HG02970 (cell line): Measurements from ENCODE around the gene CSTB.

Experiments used
- ATAC-seq: cut with Tn5 transposase; IDR thresholded peaks from one replicate; pipeline ENCODE4 v1.9.1; 2021; ENCODE audit warnings: mild to moderate bottlenecking, moderate library complexity, moderate number of reproducible peaks; ENCODE audit not compliant: unreplicated experiment, low FRiP score

CSTB gene

DNA sequence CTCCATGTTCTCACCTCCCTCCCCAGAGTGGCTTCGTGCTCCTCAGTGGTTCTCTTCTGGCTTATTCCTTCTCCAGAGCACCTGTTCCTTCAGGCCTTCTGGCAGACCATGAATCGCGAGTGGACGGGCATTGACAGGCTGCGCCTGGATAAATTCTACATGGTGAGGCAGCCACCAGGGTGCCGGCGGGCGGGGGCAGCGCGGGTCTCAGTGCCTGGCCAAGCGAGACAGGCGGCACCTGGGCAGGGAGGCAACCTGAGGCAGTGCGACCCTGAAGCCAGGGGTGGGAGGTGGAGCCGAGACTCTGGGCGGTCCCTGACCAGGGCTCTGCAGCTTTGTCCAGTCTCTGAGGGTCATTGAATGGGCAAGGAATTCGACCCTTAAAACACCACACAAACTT is 17.1 kb upstream of the CSTB start:
- ATAC-seq = no peak

DNA sequence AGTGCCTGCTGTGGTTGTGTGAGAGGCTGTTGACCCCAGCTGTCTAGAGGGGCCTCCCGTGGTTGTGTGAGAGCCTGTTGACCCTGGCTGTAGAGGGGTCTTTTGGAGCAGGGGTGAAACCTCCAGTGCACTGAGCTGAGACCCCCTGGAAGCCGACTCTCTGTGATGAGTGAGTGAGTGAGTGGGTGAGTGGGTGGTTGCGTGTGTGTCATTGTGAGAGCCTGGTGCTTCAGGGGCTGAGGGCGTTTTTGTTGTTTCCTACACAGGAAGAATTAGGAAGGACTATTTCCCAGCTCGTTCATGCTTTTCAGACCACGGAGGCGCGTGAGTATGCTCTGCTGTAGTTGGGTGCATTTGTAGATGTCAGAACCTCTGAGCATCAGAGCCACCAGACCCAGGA is 16.3 kb upstream of the CSTB start:
- ATAC-seq = no peak

DNA sequence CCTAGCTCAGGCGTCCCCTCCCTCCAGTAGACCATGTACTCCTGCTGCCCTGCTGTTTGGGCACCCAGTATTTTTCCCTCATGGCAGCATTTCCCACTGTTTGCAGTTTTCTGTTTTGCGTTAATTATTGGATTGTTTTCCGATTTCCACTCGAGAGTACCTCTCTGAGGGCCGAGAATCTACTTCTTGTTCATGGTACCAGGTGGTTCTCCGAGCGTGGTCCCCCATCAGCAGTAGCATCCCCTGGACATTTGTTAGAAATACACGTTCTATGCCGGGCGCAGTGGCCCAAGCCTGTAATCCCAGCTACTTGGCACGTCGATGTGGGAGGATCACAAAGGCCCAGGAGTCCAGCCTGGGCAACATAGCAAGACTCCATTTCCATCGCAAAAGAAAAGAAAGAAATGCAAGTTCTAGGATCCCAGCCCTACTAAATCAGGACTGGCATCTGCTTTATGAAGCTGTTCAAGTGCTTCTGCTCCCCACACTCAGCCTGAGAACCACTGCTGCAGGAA is 14.0 kb upstream of the CSTB start:
- no peak for ATAC-seq

DNA sequence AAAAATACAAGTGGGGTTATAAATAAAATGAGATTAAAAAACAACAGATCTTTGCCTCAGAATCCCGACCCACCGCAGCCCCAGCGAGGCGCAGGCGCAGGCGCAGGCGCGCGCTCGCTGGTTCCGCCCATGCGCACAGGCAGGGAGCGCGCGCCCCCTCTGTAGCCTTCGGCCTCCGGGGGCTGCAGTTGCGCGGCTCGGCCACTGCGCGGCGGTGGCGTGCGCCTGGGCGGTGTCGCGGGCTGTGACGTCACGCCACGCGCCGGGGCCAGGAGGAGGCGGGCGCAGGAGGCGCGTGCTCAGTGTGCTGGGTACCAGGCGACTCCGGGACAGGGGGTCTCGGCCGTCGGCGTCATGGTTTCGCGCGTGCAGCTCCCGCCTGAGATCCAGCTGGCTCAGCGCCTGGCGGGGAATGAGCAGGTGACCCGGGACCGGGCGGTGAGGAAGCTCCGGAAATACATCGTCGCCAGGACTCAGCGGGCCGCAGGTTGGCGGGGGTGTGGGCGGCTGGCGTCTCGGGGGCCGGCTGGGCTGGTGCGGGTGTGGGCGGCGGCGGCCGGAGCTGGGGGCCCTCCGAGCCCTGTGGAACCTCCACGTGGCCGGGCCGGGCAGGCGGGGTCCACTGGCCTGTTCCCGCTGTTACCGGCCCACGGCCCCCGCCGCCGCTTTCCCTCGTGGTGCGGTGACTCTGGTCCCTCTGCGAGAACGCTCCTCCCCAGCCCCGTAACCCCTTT is 13.3 kb upstream of the CSTB start, which contains the start of gene RRP1:
TSS of gene RRP1 (plus strand) at position 302 of the 734 bp plus-strand sequence. CDS start at position 355, 53 bp downstream.
- peak; percentile 92 for ATAC-seq

DNA sequence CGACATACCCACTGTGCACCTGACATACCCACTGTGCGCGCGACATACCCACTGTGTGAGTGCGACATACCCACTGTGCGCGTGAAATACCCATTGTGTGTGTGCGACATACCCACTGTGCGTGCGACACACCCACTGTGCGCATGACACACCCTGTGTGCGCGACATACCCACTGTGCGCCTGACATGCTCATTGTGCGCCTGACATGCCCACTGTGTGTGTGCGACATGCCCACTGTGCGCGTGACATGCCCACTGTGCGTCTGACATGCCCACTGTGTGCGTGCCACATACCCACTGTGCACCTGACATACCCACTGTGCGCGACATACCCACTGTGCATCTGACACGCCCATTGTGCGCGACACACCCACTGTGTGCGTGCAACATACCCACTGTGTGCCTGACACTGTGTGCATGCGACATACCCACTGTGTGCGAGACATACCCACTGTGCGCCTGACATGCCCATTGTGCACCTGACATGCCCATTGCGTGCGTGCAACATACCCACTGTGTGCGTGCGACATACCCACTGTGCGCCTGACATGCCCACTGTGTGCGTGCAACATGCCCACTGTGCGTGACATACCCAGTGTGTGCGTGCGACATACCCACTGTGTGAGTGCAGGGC is 10.8 kb upstream of the CSTB start:
- no peak for ATAC-seq

DNA sequence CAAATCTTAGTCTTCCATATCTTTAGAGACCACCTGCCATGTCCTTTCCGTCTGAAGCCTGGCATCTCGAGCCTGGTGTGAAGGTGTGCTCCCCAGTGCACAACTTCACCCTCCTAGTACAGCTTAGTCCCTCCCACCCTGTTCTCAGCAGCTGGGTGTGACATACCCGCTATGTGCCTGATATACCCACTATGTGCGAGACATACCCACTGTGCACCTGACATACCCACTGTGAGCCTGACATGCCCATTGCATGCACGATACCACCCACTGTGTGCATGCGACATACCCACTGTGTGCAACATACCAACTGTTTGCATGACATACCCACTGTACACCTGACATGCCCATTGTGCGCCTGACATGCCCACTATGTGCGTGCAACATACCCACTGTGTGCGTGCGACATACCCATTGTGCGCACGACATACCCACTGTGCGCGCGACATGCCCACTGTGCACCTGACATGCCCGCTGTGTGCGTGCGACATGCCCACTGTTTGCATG is 10.2 kb upstream of the CSTB start:
- ATAC-seq = no peak

DNA sequence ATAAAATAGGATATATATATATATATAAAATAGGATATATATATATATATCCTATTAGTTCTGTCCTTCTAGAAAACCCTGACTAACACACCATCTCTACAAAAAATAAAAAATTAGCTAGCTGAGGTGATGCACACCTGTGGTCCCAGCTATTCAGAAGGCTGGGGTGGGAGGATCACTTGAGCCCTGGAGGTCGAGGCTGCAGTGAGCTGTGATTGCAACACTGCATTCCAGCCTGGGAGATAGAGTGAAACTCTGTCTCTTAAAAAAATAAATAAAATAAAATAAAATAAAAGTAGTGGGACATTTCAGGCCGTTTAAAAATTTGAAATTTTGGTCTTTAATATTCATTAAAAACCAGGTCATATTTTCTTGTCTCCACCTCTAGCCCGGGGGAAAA is 9.0 kb upstream of the CSTB start:
- ATAC-seq = no peak

DNA sequence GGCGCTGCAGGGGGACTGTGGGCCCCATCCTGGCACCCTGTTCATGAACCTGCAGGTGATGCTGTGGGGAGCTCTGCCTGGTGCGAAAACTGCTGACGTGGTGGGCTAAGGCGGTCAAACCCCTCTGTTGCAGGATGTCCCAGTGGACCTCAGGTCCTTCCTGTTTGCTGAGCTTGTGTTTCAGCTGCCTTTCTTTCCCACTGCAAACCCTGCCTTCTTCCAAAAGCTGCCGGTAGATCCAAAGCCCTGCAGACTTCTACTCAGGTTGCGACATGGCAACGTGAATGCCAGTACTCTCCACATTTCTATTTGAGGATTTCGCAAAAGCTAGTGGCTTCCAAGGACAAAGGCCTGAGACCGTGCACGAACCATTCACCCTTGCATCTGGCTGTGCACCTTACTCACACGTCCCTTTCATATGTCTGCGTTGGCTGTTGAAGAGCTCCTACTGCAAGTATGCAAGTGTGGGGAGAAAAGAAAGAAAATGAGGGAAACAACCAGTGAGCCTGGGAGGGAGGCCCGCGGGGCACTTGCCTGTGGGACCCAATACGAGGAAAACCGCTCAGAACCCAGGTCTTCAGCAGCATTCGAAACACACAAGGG is 7.1 kb upstream of the CSTB start:
- ATAC-seq = no peak

DNA sequence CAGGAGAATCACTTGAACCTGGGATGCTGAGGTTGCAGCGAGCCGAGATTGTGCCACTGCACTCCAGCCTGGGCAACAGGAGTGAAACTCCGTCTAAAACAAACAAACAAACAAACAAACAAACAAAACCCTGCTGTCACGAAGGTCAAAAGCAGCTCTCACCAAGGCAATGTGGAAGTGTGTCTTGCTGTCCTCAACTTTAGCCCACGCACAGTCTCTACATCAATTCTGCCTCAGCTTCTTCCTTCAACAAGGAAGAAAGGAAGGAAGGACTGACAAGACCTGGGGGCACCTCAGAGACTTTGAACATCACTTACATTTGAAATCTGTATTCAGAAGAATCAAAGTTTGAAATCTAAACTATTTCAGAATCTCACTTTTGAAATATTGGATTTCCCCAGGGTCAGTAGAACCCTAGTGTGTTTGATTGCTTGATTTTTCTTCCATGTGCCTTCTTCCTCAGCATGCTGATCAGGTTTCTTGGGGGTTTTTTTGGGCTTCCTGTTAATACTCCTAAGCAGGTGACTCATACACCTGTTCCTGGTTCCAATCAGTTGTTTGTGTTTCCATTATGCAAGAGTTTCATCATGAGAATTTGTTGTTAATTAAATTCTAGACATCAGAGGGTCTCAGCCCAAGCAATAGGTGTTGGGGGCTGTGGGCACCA is 6.5 kb upstream of the CSTB start:
- no peak for ATAC-seq

DNA sequence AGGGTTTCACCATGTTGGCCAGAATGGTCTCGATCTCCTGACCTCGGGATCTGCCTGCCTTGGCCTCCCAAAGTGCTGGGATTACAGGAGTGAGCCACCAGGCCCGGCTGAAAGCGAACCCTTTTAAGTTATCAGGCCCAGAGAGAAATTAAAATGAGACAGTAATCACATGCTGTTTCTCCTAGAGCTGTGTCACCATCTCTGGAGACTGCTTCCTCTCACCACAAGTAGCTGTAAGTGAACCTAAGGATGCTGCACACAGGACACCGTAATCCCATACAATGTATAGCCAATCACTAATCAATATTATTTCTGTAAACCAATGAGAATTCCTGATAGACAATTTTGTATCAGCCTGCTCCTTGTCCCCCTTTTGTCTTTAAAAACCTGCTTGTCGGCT is 5.7 kb upstream of the CSTB start:
- ATAC-seq = no peak

DNA sequence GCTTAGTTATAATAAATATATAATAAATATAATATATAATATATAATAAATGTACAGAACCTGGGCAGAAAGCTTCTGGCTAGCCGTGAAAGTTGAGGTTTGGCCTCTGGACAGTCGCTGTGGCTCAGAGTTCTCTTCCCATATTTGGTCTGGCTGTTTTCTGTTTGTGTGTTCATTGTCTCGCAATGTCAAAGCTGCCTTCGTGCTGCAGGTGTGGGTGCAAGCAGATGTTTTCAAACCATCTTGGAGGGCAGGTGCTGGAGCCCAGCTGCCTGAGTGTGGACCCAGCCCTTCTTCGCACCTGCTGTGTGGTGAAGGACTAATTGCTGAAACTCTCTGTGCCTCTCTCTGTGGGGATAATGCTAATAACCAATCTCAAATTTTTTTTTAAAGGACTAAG is 3.6 kb upstream of the CSTB start:
- ATAC-seq = no peak

DNA sequence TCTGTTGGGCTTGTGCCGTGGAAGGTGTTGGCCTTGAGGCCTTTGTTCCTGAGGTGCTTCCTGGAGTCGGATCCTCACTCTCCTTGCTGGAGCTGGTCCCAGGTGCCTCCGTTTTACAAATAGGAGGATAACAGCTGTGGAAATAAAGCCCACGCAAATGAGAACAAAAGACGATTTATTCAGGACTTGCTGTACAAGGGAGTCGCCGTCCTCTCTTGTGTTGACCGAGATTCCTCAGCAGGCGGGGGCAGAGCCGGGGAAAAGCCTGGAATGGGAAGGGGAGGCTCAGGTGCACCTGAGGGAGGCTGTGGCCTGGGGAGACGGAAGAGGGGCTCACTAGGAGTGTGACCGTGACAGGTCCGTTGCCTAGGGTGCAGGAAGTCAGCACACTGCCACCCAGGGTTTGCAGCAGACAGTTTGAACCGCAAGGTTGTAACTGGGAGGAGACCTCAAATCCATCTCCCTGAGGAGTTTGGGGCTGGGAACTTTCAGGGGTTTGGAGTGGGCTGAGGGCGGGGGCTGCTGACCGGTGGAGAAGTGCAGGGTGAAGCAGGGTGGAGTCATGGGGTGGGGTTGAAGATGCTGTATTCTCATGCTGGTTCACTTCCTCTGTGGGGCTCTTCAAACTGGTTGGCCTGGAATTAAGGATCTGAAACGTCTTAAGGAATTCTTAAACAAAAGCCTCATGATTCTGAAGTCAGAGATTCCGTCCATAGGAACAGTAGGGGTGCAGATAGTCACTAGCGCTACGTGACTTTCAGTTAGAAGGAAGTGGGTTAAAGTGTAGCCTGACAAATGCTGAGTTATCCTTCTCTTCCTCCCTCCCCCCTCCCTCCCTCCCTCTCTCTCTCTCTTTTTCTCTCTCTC is 2.6 kb upstream of the CSTB start:
- no peak for ATAC-seq

DNA sequence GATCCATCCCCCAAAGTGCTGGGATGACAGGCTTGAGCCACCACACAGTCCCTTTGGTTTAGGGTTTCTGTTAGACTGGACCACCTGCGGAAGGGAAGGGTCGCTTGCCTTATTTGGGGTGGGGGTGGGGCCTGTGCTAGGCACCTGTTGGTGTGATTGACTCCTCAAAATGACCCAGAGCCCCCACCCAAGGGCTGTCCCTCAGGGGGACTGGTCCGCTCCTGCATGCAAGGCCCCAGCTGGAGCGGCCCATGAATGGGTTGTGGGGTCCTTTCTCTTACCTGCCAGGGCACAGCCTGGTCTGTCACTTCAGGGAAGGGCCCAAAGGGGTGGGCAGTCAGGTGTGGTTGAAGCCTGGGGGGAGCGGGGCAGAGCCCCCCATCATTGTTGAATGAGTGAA is 1.8 kb upstream of the CSTB start:
- no peak for ATAC-seq

DNA sequence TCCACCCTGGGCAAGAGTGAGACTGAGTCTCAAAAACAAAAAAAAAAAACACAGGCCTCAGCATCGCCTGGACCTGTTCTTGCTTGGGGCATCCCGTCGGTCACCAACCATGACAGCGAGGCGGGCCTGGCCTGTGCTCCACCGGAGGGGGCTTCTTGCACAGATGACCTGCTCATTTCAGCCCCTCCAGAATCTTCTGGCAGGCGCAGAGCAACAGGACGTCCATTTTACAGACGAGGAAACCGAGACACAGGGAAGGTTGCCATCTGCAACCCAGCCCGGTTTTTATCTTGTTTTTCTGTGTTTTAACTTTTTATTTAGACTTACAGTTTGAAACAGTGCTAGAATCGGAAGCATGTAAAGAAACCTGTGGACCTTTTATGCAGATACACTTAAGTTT is 918 bp downstream of the CSTB start:
- ATAC-seq = no peak

DNA sequence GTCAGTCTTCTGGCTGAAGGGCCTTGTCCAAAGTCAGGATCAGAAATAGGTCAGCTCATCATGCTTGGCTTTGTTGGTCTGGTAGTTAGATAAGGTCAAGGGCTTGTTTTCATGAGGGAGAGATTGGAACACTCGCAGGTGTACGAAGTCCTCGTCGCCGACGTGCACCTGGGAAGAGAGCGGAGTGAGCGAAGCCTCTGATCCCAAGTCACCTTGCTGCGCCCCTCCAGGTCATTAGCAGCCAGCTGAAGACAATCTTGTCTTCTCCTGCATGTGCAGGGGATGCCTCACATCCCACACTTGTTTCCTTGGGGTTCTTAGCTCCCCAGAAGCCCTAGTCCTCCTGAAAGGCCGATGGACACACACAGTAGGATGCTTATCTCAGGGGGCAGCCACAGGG is 1.9 kb downstream of the CSTB start:
- no peak for ATAC-seq

DNA sequence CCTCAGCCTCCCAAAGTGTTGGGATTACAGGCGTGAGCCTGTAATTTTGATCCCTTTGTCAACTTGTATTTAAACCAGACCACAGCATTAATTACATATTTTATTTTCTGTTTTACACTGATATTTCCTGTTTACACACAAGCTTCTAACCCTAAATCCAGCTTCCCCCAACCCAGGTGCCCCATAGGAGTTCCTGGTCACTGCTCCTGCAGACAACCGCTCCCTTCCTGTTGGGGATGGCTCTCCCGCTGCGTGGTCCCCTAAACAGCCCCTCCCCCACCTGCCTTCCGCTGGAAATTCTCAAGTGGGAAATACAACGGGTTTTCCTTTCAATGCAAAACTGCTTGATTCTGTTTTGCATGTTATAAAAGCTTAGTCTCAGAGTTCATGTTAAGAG is 3.7 kb downstream of the CSTB start:
- ATAC-seq = no peak

DNA sequence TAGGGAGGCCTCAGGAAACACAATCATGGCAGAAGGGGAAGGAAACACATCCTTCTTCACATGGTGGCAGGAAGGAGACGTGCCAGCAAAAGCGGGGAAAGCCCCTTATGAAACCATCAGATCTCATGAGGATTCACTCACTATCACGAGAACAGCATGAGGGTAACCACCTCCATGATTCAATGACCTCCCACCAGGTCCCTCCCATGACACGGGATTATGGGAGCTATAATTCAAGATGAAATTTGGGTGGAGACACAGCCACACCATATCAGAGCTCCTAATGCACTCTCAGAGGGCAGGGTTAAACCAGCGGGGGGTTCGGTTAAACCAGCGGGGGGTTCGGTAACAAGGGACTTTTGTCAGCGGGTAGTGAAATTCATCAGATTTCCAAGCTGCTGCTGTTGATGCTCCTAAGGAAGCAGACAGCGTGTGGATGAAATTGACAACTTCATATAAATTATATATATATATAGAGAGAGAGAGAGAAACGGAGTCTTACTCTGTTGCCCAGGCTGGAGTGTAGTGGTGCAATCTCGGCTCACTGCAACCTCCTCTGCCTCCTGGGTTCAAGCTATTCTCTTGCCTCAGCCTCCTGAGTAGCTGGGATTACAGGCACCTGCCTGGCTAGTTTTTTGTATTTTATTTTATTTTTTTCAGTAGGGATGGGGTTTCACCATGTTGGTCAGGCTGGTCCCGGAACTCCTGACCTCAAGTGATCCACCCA is 4.2 kb downstream of the CSTB start:
- ATAC-seq = no peak

DNA sequence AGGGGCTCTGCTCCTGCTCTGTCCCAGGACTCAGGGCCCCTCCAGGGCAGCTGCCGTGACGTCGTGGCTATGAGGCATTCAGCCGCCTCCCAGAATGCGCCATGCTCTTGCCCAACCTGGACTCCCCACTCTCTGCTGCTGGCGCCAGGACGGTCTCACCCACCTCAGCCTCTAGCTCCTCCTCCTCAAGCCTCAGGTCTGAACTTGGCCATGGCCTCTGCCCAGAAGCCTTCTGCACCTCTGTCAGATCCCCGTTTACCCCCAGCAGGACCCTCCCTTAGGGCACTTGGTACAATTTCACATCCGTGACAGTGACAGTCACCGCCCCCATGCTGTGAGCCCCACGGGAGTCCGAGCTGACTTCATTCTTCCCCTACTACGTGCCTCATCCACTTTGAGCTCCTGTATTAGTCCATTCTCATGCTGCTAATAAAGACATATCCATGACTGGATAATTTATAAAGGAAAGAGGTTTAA is 4.9 kb downstream of the CSTB start:
- no peak for ATAC-seq

DNA sequence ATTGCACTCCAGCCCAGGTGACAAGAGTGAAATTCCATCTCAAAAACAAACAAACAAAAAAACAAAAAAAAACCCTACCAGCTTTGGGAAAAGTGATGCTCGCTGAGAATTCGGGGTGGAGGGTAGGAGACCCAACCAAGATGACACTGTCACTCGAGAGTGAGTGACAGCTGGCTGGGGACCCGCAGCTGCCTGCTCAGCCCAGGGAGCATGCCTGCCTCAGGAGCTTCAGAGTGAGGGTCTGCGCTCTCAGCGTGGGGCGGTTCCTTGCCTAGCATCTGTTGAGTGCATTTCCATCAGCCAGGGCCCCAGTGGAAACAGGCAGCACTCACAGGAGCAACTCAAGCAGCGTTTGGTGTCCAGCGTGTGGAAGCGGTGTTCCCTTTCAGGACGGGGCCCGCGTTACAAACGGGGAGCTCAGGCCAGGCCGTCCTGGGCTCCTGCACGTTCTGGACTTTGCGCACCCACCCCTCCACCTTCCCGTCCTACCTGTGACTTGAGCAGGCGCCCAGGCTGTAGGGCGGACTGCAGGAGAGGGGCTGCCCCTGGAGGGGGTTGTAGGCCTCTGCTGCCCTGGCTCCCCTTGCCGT is 5.9 kb downstream of the CSTB start:
- no peak for ATAC-seq
